A549 (cell line): Measurements from ENCODE around the gene ENTHD1.

Source experiments
- CEBPB ChIP-seq, 2 experiments: fragments of >200 bp in 1 of 2; sonication (Bioruptor Twin) in 1 of 2; formaldehyde crosslinking in 1 of 2; IDR thresholded peaks; 2 replicates each; pipeline ENCODE4 v1.6.1; 2012 to 2016
- CTCF ChIP-seq: fragments of >200 bp; sonication (Bioruptor Twin); formaldehyde crosslinking; IDR thresholded peaks from 3 replicates; pipeline ENCODE4 v1.5.1; 2016
- EP300 ChIP-seq, 2 experiments: fragments of >200 bp; sonication (Bioruptor Twin); formaldehyde crosslinking; IDR thresholded peaks; 2 replicates in 1 of 2; 3 replicates in 1 of 2; pipeline ENCODE4 v1.6.1; 2016 to 2017
- ESRRA ChIP-seq: fragments of 150-350 bp; IDR thresholded peaks from 2 replicates; pipeline ENCODE4 v1.6.1; 2014; ENCODE audit warnings: mild to moderate bottlenecking, low read length, borderline replicate concordance
- MAFK ChIP-seq: fragments of 450-650 bp; IDR thresholded peaks from 2 replicates; pipeline ENCODE4 v1.6.1; 2014; ENCODE audit not compliant: partially characterized antibody
- POLR2A ChIP-seq: IDR thresholded peaks from 2 replicates; pipeline ENCODE4 v1.6.1; 2012; ENCODE audit warnings: mild to moderate bottlenecking, low read length
- TF ChIP-seq, protein P1 (sequence below): fragments of 200-600 bp; sonication (generic); IDR thresholded peaks from 2 replicates; pipeline ENCODE4 v1.6.1; 2016; ENCODE audit warnings: antibody characterized with exemption, mild to moderate bottlenecking, moderate library complexity
- TF ChIP-seq, protein P2 (sequence below): fragments of 450-650 bp; IDR thresholded peaks from 2 replicates; pipeline ENCODE4 v1.6.1; 2014; ENCODE audit warnings: antibody characterized with exemption

GRCh38 chr22:39936523-39937145, 43.1 kb upstream of the ENTHD1 start:
- TF ChIP-seq, protein P1, sequence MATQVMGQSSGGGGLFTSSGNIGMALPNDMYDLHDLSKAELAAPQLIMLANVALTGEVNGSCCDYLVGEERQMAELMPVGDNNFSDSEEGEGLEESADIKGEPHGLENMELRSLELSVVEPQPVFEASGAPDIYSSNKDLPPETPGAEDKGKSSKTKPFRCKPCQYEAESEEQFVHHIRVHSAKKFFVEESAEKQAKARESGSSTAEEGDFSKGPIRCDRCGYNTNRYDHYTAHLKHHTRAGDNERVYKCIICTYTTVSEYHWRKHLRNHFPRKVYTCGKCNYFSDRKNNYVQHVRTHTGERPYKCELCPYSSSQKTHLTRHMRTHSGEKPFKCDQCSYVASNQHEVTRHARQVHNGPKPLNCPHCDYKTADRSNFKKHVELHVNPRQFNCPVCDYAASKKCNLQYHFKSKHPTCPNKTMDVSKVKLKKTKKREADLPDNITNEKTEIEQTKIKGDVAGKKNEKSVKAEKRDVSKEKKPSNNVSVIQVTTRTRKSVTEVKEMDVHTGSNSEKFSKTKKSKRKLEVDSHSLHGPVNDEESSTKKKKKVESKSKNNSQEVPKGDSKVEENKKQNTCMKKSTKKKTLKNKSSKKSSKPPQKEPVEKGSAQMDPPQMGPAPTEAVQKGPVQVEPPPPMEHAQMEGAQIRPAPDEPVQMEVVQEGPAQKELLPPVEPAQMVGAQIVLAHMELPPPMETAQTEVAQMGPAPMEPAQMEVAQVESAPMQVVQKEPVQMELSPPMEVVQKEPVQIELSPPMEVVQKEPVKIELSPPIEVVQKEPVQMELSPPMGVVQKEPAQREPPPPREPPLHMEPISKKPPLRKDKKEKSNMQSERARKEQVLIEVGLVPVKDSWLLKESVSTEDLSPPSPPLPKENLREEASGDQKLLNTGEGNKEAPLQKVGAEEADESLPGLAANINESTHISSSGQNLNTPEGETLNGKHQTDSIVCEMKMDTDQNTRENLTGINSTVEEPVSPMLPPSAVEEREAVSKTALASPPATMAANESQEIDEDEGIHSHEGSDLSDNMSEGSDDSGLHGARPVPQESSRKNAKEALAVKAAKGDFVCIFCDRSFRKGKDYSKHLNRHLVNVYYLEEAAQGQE: no peak
- TF ChIP-seq CTCF (no peak), CEBPB (IDR thresholded peaks at IDR 0.05) (no peak), POLR2A (no peak), EP300 (IDR thresholded peaks at IDR 0.05) (no peak), ESRRA (no peak), MAFK (no peak)
- TF ChIP-seq, protein P2, sequence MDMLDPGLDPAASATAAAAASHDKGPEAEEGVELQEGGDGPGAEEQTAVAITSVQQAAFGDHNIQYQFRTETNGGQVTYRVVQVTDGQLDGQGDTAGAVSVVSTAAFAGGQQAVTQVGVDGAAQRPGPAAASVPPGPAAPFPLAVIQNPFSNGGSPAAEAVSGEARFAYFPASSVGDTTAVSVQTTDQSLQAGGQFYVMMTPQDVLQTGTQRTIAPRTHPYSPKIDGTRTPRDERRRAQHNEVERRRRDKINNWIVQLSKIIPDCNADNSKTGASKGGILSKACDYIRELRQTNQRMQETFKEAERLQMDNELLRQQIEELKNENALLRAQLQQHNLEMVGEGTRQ: no peak
